Measurements from ENCODE around the gene P2RX6. TPM values are rescaled to one million over a fixed set of nuclear protein-coding genes. Genes with fewer than 3 reads are reported as not detected.

P2RX6 gene
- total and polyA plus RNA-seq, 9 of the 15 experiments (the other 6 are each of a cell fraction or from before 2014, with no cell fraction given), result 0.01 to 3.9 (median 1.5) TPM; not detected in 1

GRCh38 chr22:21045585-21046294 is 30.8 kb downstream of the P2RX6 start, which contains the start of gene LRRC74B (continued):
- TF ChIP-seq NFYB (IDR thresholded peaks at IDR 0.05; ENCODE audit: extremely low read depth, insufficient read length) (peak; percentile 96), E2F1 (CRISPR knock-in tag; IDR thresholded peaks at IDR 0.05) (peak; percentile 29), RBM14 (IDR thresholded peaks at IDR 0.05; ENCODE audit: borderline replicate concordance, insufficient read depth, low read depth, low read length) (0 out of 2 replicates have a peak, but pooled peaks have one; percentile 63), TGIF2 (CRISPR knock-in tag; IDR thresholded peaks at IDR 0.05) (no peak), POU5F1 (IDR thresholded peaks at IDR 0.05; ENCODE audit: borderline replicate concordance, low read depth, low read length, partially characterized antibody) (no peak), CCNT2 (IDR thresholded peaks at IDR 0.05; ENCODE audit: borderline replicate concordance, extremely low read depth, insufficient read length, low read depth, low read length) (no peak), MITF (IDR thresholded peaks at IDR 0.05) (no peak), ZNF165 (CRISPR knock-in tag; IDR thresholded peaks at IDR 0.05; ENCODE audit: borderline replicate concordance) (peak; percentile 80; the same call in 1 of the 2 replicates), NFRKB (IDR thresholded peaks at IDR 0.05; ENCODE audit: low read depth) (no peak), SMARCC2 (IDR thresholded peaks at IDR 0.05; ENCODE audit: low read depth) (no peak), PHTF2 (CRISPR knock-in tag; IDR thresholded peaks at IDR 0.05) (no peak), JUN (IDR thresholded peaks at IDR 0.05; ENCODE audit: borderline replicate concordance, low read depth, low read length) (peak; percentile 72), JUN (CRISPR knock-in tag; IDR thresholded peaks at IDR 0.05; ENCODE audit: borderline replicate concordance) (no peak), BDP1 (IDR thresholded peaks at IDR 0.05; ENCODE audit: insufficient read depth, insufficient read length) (no peak), HES1 (IDR thresholded peaks at IDR 0.05; ENCODE audit: low read depth) (no peak), ZHX1 (conservative IDR thresholded peaks at IDR 0.05; ENCODE audit: low read length) (peak; percentile 44; the same call in 1 of the 2 replicates), E2F4 (CRISPR knock-in tag; IDR thresholded peaks at IDR 0.05; ENCODE audit: low read depth) (peak; percentile 77), ZNF232 (CRISPR knock-in tag; IDR thresholded peaks at IDR 0.05) (no peak)

All from K562 (cell line).